Left hindlimb (tissue), 1 donor: ENCODE measurements around the gene CNTN4.
"Not testable (repeated sequence)": the region's sequence is repeated elsewhere in the genome, so short reads cannot be mapped to it uniquely, and the experiment has no call there.

ENCODE experiments used
- DNase-seq: peaks from one replicate; pipeline ENCODE4 v3.0.0-alpha.2; 2018

Gene CNTN4

DNA sequence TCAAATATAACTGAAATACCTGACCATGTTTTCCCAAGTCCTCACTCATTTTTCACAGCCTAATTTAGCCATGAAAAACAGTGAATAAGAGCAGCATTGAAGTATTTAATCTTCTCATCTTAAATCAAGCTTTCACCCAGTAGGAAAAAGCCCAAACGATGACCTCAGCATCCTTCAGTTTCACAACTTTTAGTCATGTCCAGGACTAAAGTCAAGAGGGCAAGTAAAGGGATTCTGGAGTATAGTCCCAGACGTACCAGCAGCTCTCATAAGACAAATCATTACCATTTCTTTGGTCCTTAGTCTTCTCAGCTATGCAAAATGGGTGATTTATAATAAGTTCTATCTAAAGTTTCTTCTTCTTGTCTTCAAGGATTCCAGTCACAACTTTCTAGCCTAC, 774.2 kb downstream of the CNTN4 start:
- DNase-seq, result no peak

DNA sequence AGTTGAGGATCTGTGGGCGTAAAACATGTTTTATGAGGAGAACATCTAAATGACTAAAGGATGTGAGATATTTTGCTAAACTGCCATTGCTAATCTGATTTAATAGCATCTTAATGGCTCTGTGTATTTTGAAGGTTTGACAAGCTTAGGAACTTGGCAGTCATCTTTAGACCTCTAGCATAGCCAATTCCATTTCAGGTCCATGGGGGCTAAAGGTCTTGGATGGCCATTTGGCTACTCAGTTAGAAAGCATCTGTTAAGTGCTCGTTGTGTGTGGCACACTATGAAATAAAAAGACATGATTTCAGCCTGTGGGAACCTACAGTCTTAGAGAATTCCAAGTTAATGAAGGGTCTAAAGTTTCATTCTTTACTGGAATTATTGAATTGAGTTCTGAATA, 775.3 kb downstream of the CNTN4 start:
- no peak for DNase-seq

DNA sequence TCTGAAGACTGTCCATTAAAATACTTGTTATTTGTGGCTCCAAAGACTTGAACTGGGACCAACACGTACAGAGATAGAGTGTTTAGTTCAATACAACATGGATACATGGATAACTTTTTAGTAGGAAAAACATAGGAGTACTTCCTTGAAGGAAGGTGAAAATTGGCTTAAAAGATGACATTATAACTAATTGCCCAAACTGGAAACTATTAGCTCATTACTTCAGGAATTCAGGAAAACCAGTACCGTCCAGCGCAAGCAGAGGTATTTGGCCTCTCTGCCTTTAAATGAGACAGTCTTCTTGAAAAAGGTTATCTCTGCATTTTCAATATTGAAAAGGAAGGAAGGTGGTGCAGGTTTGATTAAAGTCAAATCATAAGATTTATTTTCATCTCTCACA, 777.0 kb downstream of the CNTN4 start:
- no peak for DNase-seq

DNA sequence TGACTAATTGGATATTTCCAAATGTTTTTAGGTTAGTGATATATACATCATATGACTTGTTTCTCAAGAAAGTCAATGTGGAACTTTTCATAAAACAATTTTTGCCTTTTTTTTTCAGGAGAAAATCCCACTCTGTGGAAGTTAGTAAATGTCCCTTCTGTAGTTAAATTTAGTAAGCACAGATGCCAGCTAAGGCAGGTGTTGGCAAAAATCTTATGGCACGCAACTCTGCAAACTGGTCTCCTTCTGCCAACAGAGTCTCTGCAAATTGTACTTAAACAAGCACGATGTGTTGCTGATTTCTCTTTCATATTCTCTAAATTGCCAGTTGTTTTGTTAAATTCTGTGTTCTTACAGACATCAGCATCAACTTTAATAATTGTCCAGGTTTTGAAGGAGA, 777.7 kb downstream of the CNTN4 start:
- no peak for DNase-seq

DNA sequence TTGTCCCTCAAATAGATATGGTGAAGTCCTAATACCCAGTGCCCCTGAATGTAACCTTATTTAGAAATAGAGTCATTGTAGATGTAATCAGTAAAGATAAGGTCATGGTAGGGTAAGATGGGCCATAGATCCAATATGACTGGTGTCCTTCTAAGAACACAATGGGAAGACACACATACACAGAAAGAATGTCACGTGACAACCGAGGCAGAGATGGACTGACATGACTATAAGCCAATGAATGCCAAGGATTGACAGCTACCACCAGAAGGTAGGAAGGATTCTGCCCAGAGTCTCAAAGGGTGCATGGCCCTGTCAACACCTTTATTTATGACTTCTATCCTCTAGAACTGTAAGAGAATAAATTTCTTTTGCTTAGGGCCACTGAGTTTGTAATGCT, 780.4 kb downstream of the CNTN4 start:
- DNase-seq, result no peak

DNA sequence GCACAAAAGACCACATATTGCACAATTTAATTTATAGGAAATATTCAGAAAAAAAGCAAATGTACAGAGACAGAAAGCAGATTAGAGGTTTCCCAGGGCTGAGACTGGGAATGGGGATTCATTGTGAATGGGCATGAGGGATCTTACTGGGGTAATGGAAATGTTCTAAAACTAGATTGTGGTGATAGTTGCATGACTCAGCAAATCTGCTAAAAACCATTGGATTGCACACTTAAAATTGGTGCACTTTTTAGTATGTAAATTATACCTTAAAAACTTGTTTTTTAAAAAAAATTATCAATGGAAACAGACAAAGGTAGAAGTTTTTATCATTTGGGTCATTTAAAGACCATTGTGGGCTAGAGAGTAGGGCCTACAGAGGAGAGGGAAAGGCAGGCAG, 780.9 kb downstream of the CNTN4 start:
- no peak for DNase-seq

DNA sequence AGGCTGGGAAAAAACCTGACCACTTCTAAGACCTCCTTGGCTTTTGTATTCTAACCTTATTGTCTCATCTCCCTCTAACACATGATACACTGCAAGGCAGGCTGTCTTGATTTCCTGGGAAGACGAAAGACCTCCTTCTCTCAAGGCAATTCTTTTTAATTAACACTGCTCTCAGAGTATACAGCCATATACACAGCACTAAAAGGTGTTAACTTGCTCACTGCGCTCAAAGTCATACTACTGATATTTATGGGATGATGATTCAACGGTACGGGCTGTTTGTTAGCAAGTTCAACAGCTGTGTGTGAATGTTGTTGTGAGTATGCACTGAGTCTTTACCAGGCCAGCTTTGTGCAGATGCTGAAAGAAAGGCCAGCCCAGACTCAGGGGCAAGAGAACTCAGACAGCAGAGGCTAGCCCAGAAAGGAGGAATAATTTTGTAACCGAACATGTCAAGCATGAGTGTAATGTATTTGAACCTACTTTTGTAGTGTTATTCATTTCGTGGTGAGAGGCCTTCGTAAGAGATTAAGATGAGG, 781.6 kb downstream of the CNTN4 start:
- DNase-seq, result no peak

DNA sequence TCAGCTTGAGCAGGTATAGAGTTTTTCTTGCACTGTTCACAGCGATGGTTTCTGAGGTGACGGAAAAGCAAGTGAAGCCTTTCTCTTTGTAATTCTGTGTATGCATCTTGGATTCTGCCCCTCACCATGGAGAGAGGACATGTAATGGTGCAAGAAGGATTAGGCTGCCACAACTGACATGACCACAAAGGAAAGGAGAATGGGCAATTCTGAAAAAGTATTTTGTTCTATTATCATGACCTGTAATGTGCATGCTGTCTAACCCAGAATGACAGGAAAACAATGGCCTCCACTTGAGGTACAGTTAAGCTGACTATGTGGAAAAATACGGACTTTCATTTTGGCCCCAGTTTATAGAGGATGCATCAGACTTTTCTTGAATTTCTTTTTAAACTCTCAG, 784.6 kb downstream of the CNTN4 start:
- DNase-seq, result no peak

DNA sequence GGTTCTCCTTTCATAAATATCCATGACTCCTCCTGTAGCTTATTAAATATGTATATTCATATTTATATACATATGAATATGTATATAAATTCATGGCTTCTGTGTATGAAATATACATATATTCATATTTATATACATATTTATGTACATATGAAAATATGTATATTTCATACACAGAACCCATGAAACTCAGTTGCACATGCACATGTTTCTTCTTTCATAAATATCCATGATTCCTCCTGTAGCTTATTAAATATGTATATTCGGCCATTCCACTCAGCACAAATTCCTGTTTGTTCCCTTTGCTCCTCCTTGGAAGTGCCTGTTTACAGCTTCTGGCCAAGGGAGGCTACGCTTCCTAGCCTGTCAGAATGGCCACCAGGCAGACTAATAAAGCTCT, 789.9 kb downstream of the CNTN4 start:
- no peak for DNase-seq

DNA sequence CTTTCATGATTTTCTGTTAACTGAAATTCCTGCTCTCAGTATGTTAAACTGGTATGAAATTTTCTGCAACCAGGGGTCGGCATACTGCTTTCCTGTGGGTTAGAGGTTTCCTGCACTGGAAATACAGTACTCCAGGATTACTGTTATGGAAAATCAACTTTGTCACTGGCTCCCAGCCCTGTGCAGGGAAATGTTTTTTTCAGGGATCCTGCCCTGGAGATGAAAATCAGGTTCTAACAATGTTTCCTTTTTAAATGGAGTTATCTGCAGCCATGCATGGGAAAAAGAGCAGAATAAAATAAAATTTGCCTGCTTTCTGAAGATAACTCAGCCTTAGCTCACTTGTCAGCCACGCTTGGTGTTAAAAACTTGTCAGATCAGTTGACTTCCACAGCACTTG, 791.1 kb downstream of the CNTN4 start:
- DNase-seq, result no peak

DNA sequence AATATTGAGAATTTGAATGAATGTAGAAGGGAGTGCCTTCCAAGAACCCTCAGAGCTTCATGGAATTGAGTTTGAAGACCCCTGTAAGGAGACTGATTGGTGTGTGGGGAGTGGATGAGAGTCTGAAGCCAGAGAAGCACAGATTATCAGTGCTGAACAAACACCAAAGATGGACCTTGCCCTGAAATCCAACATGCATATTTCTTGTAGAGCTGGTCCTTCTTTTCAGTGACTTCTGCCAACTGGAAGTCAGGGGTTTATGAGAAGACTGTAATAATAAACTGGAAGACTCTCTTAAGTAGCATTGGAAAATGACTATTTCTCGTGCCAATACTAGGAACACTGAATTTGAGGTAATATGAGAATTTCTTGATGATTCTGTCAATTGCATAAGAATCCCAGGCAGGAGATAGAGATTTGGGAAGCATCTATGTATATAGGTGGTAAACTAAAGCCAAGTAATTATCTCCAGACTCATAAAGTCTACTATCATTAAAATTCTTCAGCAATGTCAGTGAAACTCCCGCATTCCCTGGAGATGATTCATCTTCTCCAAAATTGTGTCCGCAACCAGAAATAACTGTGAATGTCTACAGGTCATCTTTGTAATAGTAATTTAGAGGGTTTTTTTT, 797.8 kb downstream of the CNTN4 start:
- DNase-seq, result no peak

DNA sequence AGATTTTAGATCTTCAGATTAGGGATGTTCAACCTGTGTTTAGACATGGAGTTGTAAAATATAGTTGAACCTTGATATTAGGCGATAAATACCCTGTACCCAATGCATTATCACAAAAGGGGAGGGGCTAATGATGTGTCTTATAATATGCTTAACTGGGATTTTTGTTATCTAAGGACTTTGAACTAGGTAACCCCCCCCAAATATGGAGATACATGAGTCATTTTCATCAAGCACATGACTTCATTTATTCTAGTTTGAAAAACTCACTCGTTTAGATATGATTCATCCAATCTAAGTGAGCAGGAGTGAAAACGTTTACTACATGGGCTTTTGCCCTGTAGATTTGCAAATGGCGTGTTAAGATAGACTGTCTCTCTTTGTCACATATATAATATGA, 799.2 kb downstream of the CNTN4 start:
- no peak for DNase-seq

DNA sequence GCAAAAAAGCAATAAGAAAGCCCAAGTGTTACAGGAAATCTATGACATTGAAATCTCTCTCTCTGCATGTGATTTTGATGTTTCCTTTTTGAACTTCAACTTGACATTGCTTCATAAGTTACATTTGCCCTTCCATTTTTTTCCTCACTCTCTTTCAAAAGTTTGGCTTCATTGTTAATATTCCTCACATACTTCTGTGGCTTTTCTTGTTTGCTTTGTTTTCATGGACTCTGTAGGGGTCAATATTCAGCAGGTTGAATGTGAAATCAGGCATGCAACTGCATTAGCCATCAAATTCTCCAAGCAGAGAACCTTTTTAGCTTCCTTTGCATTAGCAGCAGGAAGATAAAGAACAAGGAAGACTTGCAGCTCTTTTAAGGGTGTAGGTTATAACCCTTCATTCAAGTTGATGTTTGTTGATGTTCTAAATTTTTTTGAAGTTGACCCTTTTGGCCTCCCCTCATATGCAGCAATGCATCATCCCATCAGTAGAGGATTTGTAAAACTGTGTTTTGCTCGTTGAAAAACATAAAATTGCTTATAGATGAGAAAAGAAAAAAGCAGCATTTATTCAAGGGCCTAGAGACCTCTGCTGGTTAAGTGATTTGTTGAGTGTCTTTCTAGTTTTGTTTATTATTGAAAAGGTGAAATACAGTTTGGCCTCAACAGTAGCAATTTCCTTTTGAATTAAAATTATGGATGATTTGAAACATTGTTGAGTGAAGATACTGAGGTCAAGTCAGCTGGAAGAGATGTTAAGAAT, 800.1 kb downstream of the CNTN4 start:
- DNase-seq, result no peak

DNA sequence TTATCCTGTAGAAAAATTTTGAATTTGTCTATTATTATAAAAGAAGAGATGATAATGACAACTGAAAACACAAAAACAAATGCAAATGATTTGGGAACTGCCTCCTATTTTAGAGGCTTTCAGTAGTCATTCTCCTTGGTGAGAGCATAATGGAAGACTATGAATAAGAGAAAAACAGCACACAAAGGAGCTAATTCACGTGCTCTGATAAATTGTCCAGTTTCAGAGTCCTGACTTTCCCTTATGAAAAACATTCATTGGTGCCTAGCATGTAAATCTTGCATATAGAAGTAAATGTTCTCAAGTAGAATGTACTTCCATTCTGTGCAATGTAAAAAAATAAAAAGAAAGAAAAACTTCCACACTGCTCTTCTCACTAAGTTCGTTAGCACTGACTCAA, 805.4 kb downstream of the CNTN4 start:
- no peak for DNase-seq

DNA sequence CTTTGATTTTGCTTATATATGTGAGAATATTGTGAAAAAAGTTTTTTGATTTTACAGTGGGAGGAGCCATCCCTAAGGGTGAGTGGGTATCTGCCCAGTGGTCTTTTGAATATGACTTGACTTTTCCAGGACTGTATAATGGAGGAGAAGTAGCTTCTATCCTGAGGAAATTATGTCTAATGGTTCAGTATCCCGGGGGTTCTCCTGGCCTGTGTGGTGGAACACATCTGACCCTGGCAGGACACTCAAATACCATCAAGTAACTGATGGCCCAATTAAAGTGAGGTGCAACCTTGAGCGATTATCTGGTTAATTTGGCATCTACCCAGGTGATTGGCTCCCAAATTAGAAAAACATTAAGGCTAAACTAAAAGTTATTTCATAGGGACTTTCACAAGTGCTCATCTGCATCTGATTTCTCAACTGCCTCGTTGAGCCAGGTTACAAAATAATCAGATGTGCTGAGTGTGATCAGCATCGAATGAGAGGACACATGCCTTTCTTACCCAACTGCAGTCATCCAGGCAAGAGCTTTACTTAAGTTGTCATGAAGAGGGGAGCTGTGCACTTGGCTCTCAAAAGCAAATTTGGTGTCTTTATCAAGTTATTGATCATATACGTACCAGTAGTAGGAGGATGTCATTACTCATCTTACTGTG, 810.2 kb downstream of the CNTN4 start:
- no peak for DNase-seq

DNA sequence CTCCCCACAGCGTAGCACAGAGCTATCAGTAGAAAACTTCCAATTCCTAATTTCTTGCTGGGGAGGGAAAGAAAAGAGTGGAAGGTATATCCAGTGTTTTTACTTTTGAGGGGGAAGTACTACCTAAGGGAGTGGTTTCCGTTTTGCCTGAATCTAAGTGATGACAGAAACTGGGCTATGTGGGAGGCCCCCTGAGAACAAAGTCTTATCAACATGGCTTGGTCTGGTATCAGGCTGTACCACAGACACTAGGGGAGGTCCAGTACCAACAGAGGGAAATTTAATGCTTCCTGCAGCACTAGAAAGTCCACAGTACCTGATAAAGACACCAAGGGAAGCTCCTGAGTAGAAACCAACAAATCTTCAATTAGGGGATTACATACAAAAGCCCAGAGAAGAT, 812.3 kb downstream of the CNTN4 start:
- DNase-seq, result no peak

DNA sequence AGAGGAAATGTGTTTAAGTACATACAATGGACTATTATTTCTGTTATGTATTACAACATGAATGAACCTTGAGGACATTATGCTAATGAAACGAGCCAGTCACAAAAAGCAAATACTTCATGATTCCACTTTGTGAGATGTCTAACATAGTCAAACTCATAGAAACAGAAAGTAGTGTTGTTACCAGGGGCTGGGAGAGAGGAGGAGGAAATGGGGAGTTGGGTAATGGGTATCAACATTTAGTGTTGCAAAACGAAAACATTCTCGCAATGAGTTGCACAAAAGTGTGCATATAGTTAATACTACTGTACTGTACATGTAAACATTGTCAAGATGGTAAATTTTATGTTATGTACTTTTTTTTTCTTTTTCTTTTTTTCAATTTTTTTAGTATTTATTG, 817.2 kb downstream of the CNTN4 start:
- DNase-seq, result no peak

DNA sequence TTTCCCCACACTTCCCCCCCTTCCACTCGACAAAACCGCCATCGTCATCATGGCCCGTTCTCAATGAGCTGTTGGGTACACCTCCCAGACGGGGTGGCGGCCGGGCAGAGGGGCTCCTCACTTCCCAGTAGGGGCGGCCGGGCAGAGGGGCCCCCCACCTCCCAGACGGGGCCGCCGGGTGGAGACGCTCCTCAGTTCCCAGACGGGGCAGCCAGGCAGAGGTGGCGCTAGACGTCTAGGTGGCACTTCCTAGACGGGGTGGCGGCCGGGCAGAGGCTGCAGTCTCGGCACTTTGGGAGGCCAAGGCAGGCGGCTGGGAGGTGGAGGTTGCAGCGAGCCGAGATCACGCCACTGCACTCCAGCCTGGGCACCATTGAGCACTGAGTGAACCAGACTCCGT, 818.0 kb downstream of the CNTN4 start:
- DNase-seq, result not testable (repeated sequence)

DNA sequence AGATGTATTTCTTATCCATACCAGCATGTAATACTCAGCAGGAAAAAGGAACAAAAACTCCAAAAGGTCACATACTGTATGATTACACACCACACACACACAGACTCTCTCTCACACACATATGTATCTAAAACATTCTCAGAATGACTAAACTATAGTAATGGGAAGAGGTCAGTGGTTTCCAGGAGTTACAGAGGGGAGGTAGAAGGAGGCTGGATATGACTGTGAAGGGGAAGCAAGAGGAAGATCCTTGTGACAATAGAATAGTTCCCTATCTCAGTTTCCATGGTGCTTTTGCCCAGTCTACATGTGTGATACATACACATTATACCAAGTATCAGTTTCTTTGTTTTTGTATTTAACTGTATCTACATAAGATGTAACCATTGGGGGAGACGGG, 821.4 kb downstream of the CNTN4 start:
- no peak for DNase-seq

DNA sequence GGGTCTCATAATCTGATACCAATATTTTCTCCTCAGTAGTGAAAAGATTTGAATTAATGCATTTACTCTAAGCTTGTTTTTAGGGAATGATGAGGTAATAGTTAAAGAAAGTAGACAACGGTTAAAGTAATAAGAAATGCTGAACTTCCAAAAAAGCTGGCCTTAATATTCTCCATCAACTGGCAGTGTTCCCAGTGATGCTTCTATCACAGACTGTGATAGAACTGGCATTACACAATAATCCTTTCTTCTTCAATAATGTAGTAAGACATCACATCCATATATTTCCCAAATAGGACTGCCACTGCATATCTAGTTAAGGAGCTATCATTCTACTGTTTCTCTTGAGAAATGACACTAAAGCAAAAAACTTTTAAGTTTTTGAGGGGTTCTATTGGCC, 822.8 kb downstream of the CNTN4 start:
- no peak for DNase-seq

DNA sequence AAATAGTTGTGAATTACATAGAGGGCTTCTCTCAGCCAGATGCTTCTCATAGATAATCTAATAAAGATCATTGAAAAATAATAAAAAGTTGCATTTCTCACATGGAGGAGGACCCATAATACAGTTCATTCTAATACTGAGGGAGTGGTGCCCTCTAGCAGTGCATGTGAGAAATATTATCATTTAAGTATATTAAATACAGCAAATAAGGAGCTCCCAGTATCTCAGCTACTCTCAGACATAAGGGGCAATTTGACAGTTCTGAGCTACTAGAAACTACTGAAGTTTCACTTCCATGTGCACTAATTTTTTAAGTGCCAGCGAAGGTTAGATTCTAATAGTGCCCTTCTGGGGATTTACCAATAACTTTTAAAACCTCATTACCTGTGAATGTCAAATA, 823.2 kb downstream of the CNTN4 start:
- DNase-seq, result no peak

DNA sequence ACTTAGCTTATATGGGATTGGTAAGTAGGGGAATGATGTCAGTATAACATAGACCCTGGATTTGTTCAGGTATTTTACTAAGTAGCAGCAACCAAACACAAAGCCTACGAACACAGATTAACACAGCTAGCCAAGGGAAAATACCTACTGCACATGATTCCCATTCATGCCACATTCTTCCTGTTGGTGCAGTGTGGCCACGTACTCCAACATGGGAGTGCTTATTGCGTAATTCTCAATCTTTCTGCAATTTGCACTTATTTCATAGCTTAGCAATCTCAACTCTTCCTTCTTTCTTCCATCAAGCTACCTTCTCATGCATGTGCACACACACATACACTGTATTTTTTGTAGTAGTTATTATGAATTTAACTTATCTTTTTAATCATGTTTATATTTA, 824.7 kb downstream of the CNTN4 start:
- DNase-seq, result no peak

DNA sequence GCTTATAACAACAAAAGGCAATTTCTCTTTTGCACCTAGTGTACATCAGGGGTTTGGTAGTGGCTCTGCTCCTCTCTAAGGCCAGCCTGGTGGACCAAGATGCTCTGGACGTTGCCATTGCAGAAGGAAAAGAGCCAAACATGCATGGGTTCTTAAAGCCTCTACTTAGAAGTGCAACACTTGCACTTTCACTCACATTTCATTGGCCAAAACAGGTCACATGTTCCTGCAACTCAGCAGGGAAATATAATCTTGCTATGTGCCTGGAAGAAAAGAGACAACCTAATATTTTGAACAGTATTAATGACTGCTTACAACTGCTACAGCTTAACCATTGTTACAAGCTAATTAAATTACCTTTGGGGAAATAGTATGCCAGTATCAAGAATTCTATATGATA, 828.6 kb downstream of the CNTN4 start:
- no peak for DNase-seq

DNA sequence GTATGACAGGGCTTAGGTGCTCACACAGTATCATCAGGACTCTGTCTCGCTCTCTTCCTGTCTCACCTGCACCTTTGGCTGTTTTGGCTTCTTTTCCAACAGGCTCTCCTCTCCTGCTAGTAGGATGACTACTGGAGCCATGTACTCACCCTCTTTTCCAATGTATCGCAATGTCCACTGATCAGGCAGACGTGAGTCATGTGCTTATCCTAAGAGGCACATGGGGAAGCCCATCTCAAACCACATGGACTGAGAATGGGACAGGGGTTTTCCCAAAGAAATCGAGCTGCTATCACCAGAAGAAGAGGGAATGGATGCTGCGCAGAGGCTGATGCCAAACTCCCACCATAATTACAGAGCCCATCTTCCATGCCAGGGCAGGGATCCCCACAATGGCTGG, 830.9 kb downstream of the CNTN4 start:
- no peak for DNase-seq
